Psoas muscle (tissue), 8 donors: ENCODE data around the gene EFNA3. TPM values are rescaled to one million over a fixed set of nuclear protein-coding genes. Genes with fewer than 3 reads are reported as not detected.

ENCODE experiments used
- ATAC-seq, 4 donors: fragments of 200-7000 bp; cut with Tn5 transposase; one replicate each; pipeline ENCODE4 v1.9.1; 2020; ENCODE audit warnings: moderate library complexity in 3 of 4, mild to moderate bottlenecking in 2 of 4
- DNase-seq, 2 donors: peaks; one replicate each; pipeline ENCODE4 v3.0.0-alpha.2; 2020
- H3K27ac ChIP-seq: fragments of 200-600 bp; one replicate; pipeline ENCODE4 v1.8.0; 2022
- H3K27me3 ChIP-seq, 3 donors: fragments of 200-600 bp in 1 of 3; one replicate each; pipeline versions ENCODE4 v1.6.1 to v1.8.0; 2013 to 2022; ENCODE audit warnings: low read length in 2 of 3, mild to moderate bottlenecking in 2 of 3, moderate library complexity in 1 of 3; ENCODE audit not compliant: insufficient read depth in 3 of 3
- H3K36me3 ChIP-seq, 2 donors: fragments of 200-600 bp in 1 of 2; one replicate each; pipeline versions ENCODE4 v1.6.1 to v1.8.0; 2013 to 2022; ENCODE audit warnings: low read depth in 1 of 2, mild to moderate bottlenecking in 1 of 2, moderate library complexity in 1 of 2; ENCODE audit not compliant: insufficient read depth in 1 of 2
- H3K4me1 ChIP-seq: fragments of 200-600 bp; one replicate; pipeline ENCODE4 v1.8.0; 2022
- H3K4me3 ChIP-seq: fragments of 200-600 bp; one replicate; pipeline ENCODE4 v1.8.0; 2022; ENCODE audit warnings: mild to moderate bottlenecking
- H3K9me3 ChIP-seq: fragments of 200-600 bp; one replicate; pipeline ENCODE4 v1.8.0; 2022
- CTCF ChIP-seq: fragments of 200-600 bp; IDR thresholded peaks from one replicate; pipeline ENCODE4 v1.8.0; 2022; ENCODE audit warnings: antibody characterized with exemption
- WGBS, 3 donors: extraction: QIAGEN DNeasy Blood & Tissue Kit; methylation state at CpG; one replicate each; pipeline versions ENCODE4 v1.1.6 to v1.1.7; 2013; 5-methylcytosine and 5-hydroxymethylcytosine counted together
- intact Hi-C, 2 donors: fragments of 100-400 bp; cut with DNase I; formaldehyde crosslinking; loops; one replicate each; pipeline versions ENCODE4 v1.11.0 to v1.14.2; 2022
- polyA plus RNA-seq, 3 donors: library from polyadenylated mRNA; stranded (reverse); fragments of 200-250 nt; gene quantifications; one replicate each; pipeline ENCODE4 v1.2.3, GENCODE V29; 2013
- total RNA-seq, 4 donors: library from RNA; stranded (reverse); fragmentation: NEBNext Ultra II Directional in 2 of 4; extraction: Animal tissue kit (Norgen Biotek cat#: 25700) in 2 of 4; gene quantifications; one replicate each; pipeline versions ENCODE4 v1.2.1 to v1.2.4, GENCODE V29; 2021 to 2023
- donor health status: healthy with polysubstance abuse.
- donor health status: DM: no; HTN: no; CAD: no; lungs with moderate emphysema.
- donor health status: Bipolar disorder and iron deficiency.
- donor health status: healthy.
- donor health status: DM: yes; HTN: yes; CAD: no.
- donor health status: DM: no; HTN: no; CAD: no.
- donor health status: DM: no; HTN: no; CAD: no.
- donor health status: DM: yes; HTN: yes; CAD: no.

Gene EFNA3
- total and polyA plus RNA-seq, 7 donors = 0.17 to 1.00 (median 0.48) TPM; not detected in 1

- ATAC-seq = no peak
- no peak for TF ChIP-seq CTCF
- Histone ChIP-seq H3K36me3 (no peaks in the 10 kb centered on the region), H3K4me1 (peaks cover 12% of the 10 kb centered on the region), H3K27me3 (peaks cover 0 to 1% (median 0%) of the 10 kb centered on the region in 3 donors), H3K4me3 (no peak overlapping the region), H3K9me3 (no peaks in the 10 kb centered on the region), H3K27ac (no peak overlapping the region)
- intact Hi-C loops = loop anchor here in 1 of 2 donors (10.0 kb wide), 1 partner anchor 405 kb away; no protein-coding TSS in a partner anchor
- no peak for DNase-seq
- 52 to 70% (median 65%) methylated on average over 6 to 7 of the region's 7 CpGs for WGBS, 3 donors
Observed at GRCh38 chr1:155069551-155070157, 9.0 kb upstream of the EFNA3 start.

GRCh38 chr1:155070158-155070621, 8.4 kb upstream of the EFNA3 start:
- no peaks in the 10 kb centered on the region for H3K9me3 ChIP-seq
- TF ChIP-seq CTCF = no peak
- H3K27ac ChIP-seq = no peak overlapping the region
- H3K4me3 ChIP-seq = peak overlapping the region; percentile 68
- ATAC-seq = peak in 1 of 4 donors; percentile 10
- H3K36me3 ChIP-seq = no peaks in the 10 kb centered on the region
- DNase-seq = no peak
- 24 to 30% (median 26%) methylated on average over 26 to 28 of the region's 28 CpGs for WGBS, 3 donors
- H3K4me1 ChIP-seq = peaks cover 12% of the 10 kb centered on the region
- intact Hi-C loops = no loop called here
- peaks cover 0 to 1% (median 0%) of the 10 kb centered on the region in 3 donors for H3K27me3 ChIP-seq

DNA sequence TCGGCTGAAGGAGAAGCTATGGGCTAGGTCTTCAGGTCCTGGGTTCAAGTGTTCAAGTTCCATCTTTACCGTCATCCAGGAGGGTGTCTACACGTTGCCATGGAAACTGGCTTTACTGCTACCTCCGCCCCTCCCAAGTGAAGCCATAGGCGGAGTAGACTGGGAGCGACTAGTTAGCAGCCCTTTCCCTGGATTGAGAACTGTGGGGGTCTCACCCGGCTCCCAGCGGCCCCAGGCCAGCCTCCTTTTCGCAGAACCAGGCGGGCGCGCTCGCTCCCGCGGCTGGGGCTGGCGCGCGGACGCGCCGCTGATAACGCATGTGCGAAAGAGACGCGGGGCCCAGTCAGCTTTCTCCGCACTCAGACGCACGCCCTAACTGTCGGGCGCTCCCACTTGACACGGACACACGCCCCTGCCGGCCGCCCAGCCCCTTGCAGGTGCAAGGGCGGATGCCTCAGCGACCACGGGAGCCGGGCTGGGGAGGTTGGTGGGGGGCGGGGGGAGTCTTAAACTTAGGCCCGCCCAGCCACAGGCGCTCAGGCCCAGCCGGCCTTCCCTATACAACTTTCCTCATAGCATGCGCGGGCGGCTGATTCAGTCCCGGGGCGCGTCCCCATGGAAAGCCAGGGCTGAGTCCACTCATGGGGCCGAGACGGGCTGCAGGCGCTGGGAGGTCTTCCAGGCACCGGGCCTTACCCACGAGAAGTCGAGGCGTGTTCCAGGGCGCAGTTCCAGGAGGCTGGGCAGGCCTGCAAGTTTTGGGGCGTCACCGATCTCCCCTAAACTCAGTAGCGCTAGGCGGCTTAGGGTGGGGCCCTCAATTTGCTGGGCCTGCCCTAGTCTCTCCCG, 7.7 kb upstream of the EFNA3 start:
- 7 to 8% (median 8%) methylated on average over 60 to 61 of the region's 61 CpGs for WGBS, 3 donors
- peak overlapping the region; percentile 61 for H3K27ac ChIP-seq

DNA sequence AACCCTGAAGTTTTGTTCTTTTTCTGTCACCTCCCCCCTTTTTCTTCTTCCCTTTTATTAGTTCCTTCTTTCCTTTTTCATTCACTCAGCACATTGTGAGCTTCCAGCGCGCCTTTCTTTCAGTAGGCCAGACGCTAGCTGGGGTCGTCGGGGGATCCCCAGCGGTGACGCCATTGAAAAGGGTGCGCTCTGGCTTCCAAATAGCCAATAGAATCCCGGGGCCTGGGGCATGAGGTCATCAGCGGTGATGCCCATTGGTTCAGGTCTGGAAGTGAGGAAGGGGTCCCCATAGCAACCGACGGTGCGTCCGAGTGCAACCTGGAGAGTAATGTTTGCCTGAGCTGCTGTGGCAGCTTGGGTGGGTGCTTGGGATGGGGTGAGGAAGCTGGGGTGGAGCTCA, 6.9 kb upstream of the EFNA3 start:
- H3K4me3 ChIP-seq = peak overlapping the region; percentile 68
- intact Hi-C loops = no loop called here
- DNase-seq (peak in 1 of 2 donors; percentile 46), ATAC-seq (no peak)
- no peak overlapping the region for H3K27ac ChIP-seq
- peaks cover 12% of the 10 kb centered on the region for H3K4me1 ChIP-seq
- H3K36me3 ChIP-seq = no peaks in the 10 kb centered on the region
- peaks cover 0 to 1% (median 0%) of the 10 kb centered on the region in 3 donors for H3K27me3 ChIP-seq
- no peak for TF ChIP-seq CTCF
- H3K9me3 ChIP-seq = no peaks in the 10 kb centered on the region
- WGBS, 3 donors = 79 to 87% (median 81%) methylated on average over 14 of the region's 14 CpGs

More for the DNA sequence above, 7.7 kb upstream of the EFNA3 start:
- DNase-seq = peak; percentile 80 to 92
- ATAC-seq = peak; percentile 89 to 97 (median 93)
- Histone ChIP-seq H3K4me1 (peaks cover 12% of the 10 kb centered on the region), H3K36me3 (no peaks in the 10 kb centered on the region), H3K27me3 (peaks cover 0 to 1% (median 0%) of the 10 kb centered on the region in 3 donors), H3K4me3 (peak overlapping the region; percentile 68), H3K9me3 (no peaks in the 10 kb centered on the region)
- peak; percentile 46 for TF ChIP-seq CTCF
- intact Hi-C loops = no loop called here
